Measurements from ENCODE around the gene MYO18B.

The MYO18B gene

GRCh38 chr22:25754527-25755202, 12.7 kb downstream of the MYO18B start:
- no peak for DNase-seq (ENCODE audit: low read depth)
- H3K4me3 ChIP-seq (ENCODE audit: low read depth, low read length) = no peak overlapping the region
- TF ChIP-seq POLR2A (IDR thresholded peaks at IDR 0.05; ENCODE audit: extremely low read depth, insufficient read length) (no peak), MYC (IDR thresholded peaks at IDR 0.05; ENCODE audit: low read depth, low read length) (no peak), MAX (IDR thresholded peaks at IDR 0.05; ENCODE audit: low read depth, low read length) (no peak), CTCF (IDR thresholded peaks at IDR 0.05; ENCODE audit: low read depth, low read length) (no peak)

- H3K4me3 ChIP-seq (ENCODE audit: low read depth, low read length) = no peak overlapping the region
- no peak for TF ChIP-seq MAX (IDR thresholded peaks at IDR 0.05; ENCODE audit: low read depth, low read length)
- TF ChIP-seq POLR2A (IDR thresholded peaks at IDR 0.05; ENCODE audit: extremely low read depth, insufficient read length) = no peak
- TF ChIP-seq MYC (IDR thresholded peaks at IDR 0.05; ENCODE audit: low read depth, low read length) = no peak
- TF ChIP-seq CTCF (IDR thresholded peaks at IDR 0.05; ENCODE audit: low read depth, low read length) = no peak
- no peak for DNase-seq (ENCODE audit: low read depth)
These were observed 15.7 kb downstream of the MYO18B start for GRCh38 chr22:25757686-25758085.

GRCh38 chr22:25758316-25758715, 16.3 kb downstream of the MYO18B start:
- TF ChIP-seq MYC (IDR thresholded peaks at IDR 0.05; ENCODE audit: low read depth, low read length) (no peak), POLR2A (IDR thresholded peaks at IDR 0.05; ENCODE audit: extremely low read depth, insufficient read length) (no peak), CTCF (IDR thresholded peaks at IDR 0.05; ENCODE audit: low read depth, low read length) (no peak), MAX (IDR thresholded peaks at IDR 0.05; ENCODE audit: low read depth, low read length) (no peak)
- no peak for DNase-seq (ENCODE audit: low read depth)

GRCh38 chr22:25759825-25760231, 17.8 kb downstream of the MYO18B start:
- peak; percentile 34 for DNase-seq (ENCODE audit: low read depth)
- no peak for TF ChIP-seq CTCF (IDR thresholded peaks at IDR 0.05; ENCODE audit: low read depth, low read length)
- no peak for TF ChIP-seq MAX (IDR thresholded peaks at IDR 0.05; ENCODE audit: low read depth, low read length)
- no peak for TF ChIP-seq POLR2A (IDR thresholded peaks at IDR 0.05; ENCODE audit: extremely low read depth, insufficient read length)
- no peak for TF ChIP-seq MYC (IDR thresholded peaks at IDR 0.05; ENCODE audit: low read depth, low read length)

More at GRCh38 chr22:25758316-25758715, 16.3 kb downstream of the MYO18B start:
- no peak overlapping the region for H3K4me3 ChIP-seq (ENCODE audit: low read depth, low read length)

GRCh38 chr22:25760294-25760693, 18.3 kb downstream of the MYO18B start:
- TF ChIP-seq POLR2A (IDR thresholded peaks at IDR 0.05; ENCODE audit: extremely low read depth, insufficient read length) (no peak), MAX (IDR thresholded peaks at IDR 0.05; ENCODE audit: low read depth, low read length) (no peak), CTCF (IDR thresholded peaks at IDR 0.05; ENCODE audit: low read depth, low read length) (no peak), MYC (IDR thresholded peaks at IDR 0.05; ENCODE audit: low read depth, low read length) (no peak)
- no peak for DNase-seq (ENCODE audit: low read depth)
- no peak overlapping the region for H3K4me3 ChIP-seq (ENCODE audit: low read depth, low read length)

More at GRCh38 chr22:25759825-25760231, 17.8 kb downstream of the MYO18B start:
- H3K4me3 ChIP-seq (ENCODE audit: low read depth, low read length) = no peak overlapping the region

All from NB4 (cell line).